Fibroblast of villous mesenchyme (primary cell): Measurements from ENCODE around the gene RAB33A. TPM values are rescaled to one million over a fixed set of nuclear protein-coding genes. Genes with fewer than 3 reads are reported as not detected.

Experiments used
- DNase-seq: peaks from one replicate; pipeline ENCODE4 v3.0.0-alpha.2; 2010; ENCODE audit warnings: low read depth
- H3K4me3 ChIP-seq: 2 replicates; pipeline ENCODE4 v1.5.1; 2011; ENCODE audit warnings: low read depth, mild to moderate bottlenecking, low read length
- total RNA-seq: library from RNA; depleted of rRNA; stranded (reverse); fragments of >200 nt; gene quantifications from 2 replicates; pipeline ENCODE4 v1.2.3, GENCODE V29; 2012
- TF ChIP-seq, protein P1 (sequence below): IDR thresholded peaks from 2 replicates; pipeline ENCODE4 v1.5.1; 2012; ENCODE audit warnings: low read depth, mild to moderate bottlenecking, low read length; ENCODE audit not compliant: insufficient read depth

RAB33A gene
- total RNA-seq, 1 donor = 1.3 TPM

DNA sequence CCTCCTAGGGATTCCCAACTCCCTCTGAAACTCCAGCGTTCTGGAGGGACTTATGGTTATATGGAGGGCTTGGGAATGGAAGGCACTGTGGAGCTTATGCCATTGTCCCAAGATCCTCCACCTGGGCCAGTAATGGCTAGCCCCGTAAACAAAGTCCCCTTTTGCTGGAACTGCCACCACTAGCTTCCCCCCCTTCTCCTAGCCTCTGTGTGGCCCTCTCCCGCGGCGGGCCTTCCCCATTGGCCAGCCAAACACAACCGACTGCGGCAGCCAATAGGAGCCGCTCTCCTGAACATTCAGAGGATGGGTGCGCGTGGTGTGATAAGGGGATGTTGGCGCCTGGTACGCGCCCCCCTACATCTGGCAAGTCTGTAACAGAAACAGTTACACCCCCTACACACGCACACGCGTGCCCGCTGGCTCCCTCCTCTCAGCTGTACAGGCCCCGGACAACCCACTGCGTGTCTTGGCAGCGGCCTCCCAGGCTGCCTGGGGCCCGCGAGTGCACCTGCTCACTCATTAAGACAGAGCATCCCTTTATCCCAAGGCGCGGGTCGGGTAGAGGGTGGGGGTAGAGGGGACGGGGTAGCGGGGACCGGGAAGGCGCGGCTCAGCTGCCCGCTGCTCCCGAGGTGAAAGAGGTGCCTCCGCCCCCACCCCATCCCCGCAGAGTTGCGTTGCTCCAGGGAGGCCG, 863 bp upstream of the RAB33A start:
- H3K4me3 ChIP-seq = peak overlapping the region; percentile 59
- DNase-seq = peak; percentile 19
- TF ChIP-seq, protein P1, sequence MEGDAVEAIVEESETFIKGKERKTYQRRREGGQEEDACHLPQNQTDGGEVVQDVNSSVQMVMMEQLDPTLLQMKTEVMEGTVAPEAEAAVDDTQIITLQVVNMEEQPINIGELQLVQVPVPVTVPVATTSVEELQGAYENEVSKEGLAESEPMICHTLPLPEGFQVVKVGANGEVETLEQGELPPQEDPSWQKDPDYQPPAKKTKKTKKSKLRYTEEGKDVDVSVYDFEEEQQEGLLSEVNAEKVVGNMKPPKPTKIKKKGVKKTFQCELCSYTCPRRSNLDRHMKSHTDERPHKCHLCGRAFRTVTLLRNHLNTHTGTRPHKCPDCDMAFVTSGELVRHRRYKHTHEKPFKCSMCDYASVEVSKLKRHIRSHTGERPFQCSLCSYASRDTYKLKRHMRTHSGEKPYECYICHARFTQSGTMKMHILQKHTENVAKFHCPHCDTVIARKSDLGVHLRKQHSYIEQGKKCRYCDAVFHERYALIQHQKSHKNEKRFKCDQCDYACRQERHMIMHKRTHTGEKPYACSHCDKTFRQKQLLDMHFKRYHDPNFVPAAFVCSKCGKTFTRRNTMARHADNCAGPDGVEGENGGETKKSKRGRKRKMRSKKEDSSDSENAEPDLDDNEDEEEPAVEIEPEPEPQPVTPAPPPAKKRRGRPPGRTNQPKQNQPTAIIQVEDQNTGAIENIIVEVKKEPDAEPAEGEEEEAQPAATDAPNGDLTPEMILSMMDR = no peak

DNA sequence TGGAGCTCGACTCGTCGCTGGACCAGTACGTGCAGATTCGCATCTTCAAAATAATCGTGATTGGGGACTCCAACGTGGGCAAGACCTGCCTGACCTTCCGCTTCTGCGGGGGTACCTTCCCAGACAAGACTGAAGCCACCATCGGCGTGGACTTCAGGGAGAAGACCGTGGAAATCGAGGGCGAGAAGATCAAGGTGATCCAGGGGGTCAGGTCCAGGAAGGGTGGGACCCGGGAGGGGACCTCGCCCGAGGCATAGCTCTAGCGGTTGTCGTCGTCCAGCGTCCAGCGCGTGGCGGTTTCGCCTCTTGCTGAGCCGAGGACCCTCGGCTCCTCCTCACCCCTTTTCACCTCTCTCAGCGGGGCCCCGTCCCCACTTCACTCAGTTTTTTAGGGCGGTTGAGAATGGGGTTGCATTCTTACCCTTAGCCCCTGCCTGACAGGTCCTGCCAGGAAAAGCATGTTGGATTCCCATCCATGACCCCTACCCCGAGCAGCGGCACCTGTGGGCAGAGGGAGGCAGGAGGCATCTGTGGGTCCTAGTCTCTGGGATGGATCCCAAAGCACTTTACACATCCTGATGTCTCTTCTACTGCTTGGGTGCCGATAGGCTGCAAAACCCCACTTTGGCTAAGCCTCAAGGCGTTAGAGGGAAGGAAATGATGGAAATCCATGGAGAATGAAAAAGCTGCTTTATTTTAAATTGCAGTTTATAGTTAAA, 524 bp downstream of the RAB33A start:
- TF ChIP-seq, protein P1 = no peak
- H3K4me3 ChIP-seq = peak overlapping the region; percentile 59
- DNase-seq = no peak

DNA sequence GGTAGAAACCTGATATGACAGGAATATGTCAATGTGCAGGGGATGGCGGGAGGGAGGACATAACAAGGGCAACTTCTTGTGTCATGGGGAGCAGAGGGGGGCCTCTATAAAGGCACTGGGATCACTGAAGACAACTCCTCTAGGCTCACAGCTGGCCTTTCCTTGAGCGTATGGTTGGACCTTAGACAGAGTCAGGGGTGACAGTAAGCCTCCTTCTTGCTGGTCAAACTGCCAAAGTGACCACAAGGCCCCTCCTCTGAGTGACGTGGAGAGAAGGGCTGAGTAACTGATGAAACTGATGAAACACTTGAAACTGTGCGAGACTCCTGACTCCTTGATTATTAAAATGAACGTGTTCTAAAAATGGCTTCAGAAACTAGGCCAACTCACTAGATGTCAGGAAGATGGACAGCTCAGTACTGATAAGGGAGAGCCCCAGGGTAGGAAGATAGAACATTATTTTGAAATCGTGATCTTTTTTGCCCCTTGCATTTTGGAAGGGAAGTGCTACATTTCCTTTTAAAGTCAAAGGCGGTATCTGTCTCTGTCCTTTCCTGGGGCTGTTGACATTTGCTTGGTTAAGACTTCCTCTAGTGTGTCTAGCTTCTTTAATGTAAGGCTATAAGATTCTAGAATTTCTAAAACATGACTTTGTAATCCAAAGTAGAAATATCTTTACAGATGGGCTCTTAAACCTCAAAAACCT, 1.6 kb downstream of the RAB33A start:
- H3K4me3 ChIP-seq = no peak overlapping the region
- TF ChIP-seq, protein P1 = no peak
- peak; percentile 90 for DNase-seq

DNA sequence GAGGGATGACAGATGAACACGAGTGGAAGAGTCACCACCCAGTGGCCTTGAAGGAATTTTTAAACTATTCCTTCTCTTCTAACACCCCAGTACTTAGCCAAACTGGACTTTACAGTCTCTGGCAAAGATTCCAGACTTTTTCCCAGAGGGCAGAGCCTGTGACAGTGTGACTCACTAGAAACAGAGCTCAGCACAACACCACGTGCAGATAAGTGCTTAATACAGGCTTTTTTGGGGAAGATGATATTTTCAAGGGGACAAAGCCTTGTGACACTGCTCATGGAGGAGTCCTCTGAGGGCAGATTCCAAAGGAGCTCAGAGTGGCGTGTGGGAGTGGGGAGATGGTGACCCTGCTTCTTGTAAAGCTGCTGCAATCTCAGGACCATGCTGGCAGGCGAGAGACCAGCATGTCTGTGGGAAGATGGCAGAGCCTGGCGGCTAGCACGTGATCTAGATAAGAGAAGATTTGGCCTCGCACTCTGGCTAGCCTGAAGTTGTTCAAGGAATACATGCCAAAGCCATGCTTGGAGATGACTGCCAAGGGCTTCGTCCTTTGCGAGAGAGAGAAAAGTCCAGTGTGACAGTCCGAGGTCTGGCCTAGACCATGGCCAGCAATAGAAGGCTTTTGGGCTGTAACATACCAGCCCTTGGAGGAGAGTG, 2.4 kb downstream of the RAB33A start:
- TF ChIP-seq, protein P1 = no peak
- DNase-seq = peak; percentile 90
- no peak overlapping the region for H3K4me3 ChIP-seq

DNA sequence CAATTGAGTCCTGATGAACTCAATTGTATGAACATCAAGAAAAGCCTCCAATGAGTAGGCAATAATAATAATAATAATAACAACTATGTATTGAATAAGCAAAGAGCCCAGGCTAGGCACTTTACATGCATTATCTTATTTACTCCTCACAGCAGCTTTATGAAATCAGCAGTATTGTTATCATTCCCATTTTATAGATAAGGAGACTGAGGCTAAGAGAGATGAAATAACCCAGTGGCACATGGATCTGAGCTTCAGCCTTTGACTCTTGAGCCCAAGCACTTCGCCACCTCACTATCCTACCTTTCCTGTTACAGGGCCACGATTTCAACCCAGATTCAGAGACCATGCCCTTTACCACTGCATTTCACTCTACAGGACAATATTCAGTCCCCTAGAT, 3.2 kb downstream of the RAB33A start:
- H3K4me3 ChIP-seq = no peak overlapping the region
- no peak for DNase-seq
- TF ChIP-seq, protein P1 = no peak

- H3K4me3 ChIP-seq = no peak overlapping the region
- no peak for DNase-seq
- TF ChIP-seq, protein P1 = no peak
Measured at GRCh38 chrX:130176354-130176776, 4.6 kb downstream of the RAB33A start.
